HG02623 (cell line): ENCODE results near the gene DAAM2.

Experiments
- ATAC-seq: cut with Tn5 transposase; IDR thresholded peaks from one replicate; pipeline ENCODE4 v1.9.1; 2021; ENCODE audit warnings: moderate library complexity; ENCODE audit not compliant: unreplicated experiment

Gene DAAM2

GRCh38 chr6:39786649-39787048 is 5.5 kb upstream of the DAAM2 start:
- no peak for ATAC-seq

GRCh38 chr6:39787322-39787721 is 4.9 kb upstream of the DAAM2 start:
- ATAC-seq, result no peak

- ATAC-seq, result no peak
Observed at GRCh38 chr6:39790772-39791171, 1.4 kb upstream of the DAAM2 start.

- no peak for ATAC-seq
Observed at GRCh38 chr6:39791311-39791710, 865 bp upstream of the DAAM2 start.

GRCh38 chr6:39792540-39793450 is 619 bp downstream of the DAAM2 start:
- ATAC-seq, result no peak

- ATAC-seq, result no peak
Observed at GRCh38 chr6:39793516-39793915, 1.3 kb downstream of the DAAM2 start.

- no peak for ATAC-seq
Observed at GRCh38 chr6:39794231-39794630, 2.1 kb downstream of the DAAM2 start.

- ATAC-seq, result no peak
Observed at GRCh38 chr6:39797751-39798150, 5.6 kb downstream of the DAAM2 start.

- no peak for ATAC-seq
Observed at GRCh38 chr6:39800034-39801032, 8.2 kb downstream of the DAAM2 start.

GRCh38 chr6:39801456-39802251 is 9.5 kb downstream of the DAAM2 start:
- no peak for ATAC-seq

- no peak for ATAC-seq
Observed at GRCh38 chr6:39803872-39804271, 11.7 kb downstream of the DAAM2 start.

- ATAC-seq, result no peak
Observed at GRCh38 chr6:39804466-39805065, 12.4 kb downstream of the DAAM2 start.

GRCh38 chr6:39806278-39806677 is 14.1 kb downstream of the DAAM2 start:
- no peak for ATAC-seq

GRCh38 chr6:39808346-39808745 is 16.2 kb downstream of the DAAM2 start:
- no peak for ATAC-seq

- no peak for ATAC-seq
Observed at GRCh38 chr6:39808964-39809363, 16.8 kb downstream of the DAAM2 start.

- ATAC-seq, result no peak
Observed at GRCh38 chr6:39811835-39812345, 19.7 kb downstream of the DAAM2 start.

GRCh38 chr6:39812496-39812852 is 20.3 kb downstream of the DAAM2 start:
- no peak for ATAC-seq

GRCh38 chr6:39812853-39813533 is 20.8 kb downstream of the DAAM2 start:
- ATAC-seq, result peak; percentile 86

GRCh38 chr6:39814236-39814635 is 22.1 kb downstream of the DAAM2 start:
- ATAC-seq, result no peak

GRCh38 chr6:39815356-39815755 is 23.2 kb downstream of the DAAM2 start:
- no peak for ATAC-seq
